SU-DHL-6 (cell line): ENCODE data around the gene AGBL4.

Source experiments
- H2AFZ ChIP-seq: fragments of 200-600 bp; sonication (generic); 2 replicates; pipeline ENCODE4 v1.6.1; 2014; ENCODE audit warnings: low read depth, mild to moderate bottlenecking, moderate library complexity, mixed read lengths, antibody characterized with exemption, low read length; ENCODE audit not compliant: severe bottlenecking
- H3F3A ChIP-seq: fragments of 200-600 bp; shearing (Covaris generic); 2 replicates; pipeline ENCODE4 v1.6.0; 2016; ENCODE audit warnings: antibody characterized with exemption, mild to moderate bottlenecking; ENCODE audit not compliant: insufficient read depth
- H3K27ac ChIP-seq: fragments of 200-600 bp; sonication (generic); 2 replicates; pipeline ENCODE4 v1.5.1; 2016; ENCODE audit warnings: low read depth, mild to moderate bottlenecking, low read length, moderate library complexity, mixed read lengths
- H3K27me3 ChIP-seq: fragments of 200-600 bp; sonication (generic), shearing (Covaris generic); 2 replicates; pipeline ENCODE4 v1.6.0; 2014; ENCODE audit warnings: mild to moderate bottlenecking, low read length
- H3K36me3 ChIP-seq: fragments of 200-600 bp; sonication (generic); 2 replicates; pipeline ENCODE4 v1.6.1; 2014; ENCODE audit warnings: mild to moderate bottlenecking, low read length, mixed read lengths
- H3K4me2 ChIP-seq: fragments of 300-600, 200-600 bp; shearing (Covaris generic), sonication (generic); 2 replicates; pipeline ENCODE4 v1.6.0; 2014; ENCODE audit warnings: low read length, low read depth, mild to moderate bottlenecking; ENCODE audit not compliant: poor library complexity, severe bottlenecking
- H3K4me3 ChIP-seq: fragments of 200-600 bp; sonication (generic); 2 replicates; pipeline ENCODE4 v1.5.1; 2014; ENCODE audit warnings: antibody characterized with exemption, low read length, mild to moderate bottlenecking, mixed read lengths; ENCODE audit not compliant: insufficient read depth, poor library complexity, severe bottlenecking
- H3K79me2 ChIP-seq: fragments of 200-600 bp; sonication (generic); 2 replicates; pipeline ENCODE4 v1.6.1; 2014; ENCODE audit warnings: mild to moderate bottlenecking, low read length, moderate library complexity; ENCODE audit not compliant: insufficient read depth
- H3K9ac ChIP-seq: fragments of 200-600 bp; sonication (generic); 2 replicates; pipeline ENCODE4 v1.7.0; 2014; ENCODE audit warnings: mild to moderate bottlenecking, low read length
- H3K9me2 ChIP-seq: fragments of 200-600 bp; sonication (generic); replicated peaks from 2 replicates; pipeline ENCODE4 v1.6.1; 2014; ENCODE audit warnings: low read length; ENCODE audit not compliant: insufficient read depth
- H3K9me3 ChIP-seq: fragments of 200-600 bp; sonication (generic); 2 replicates; pipeline ENCODE4 v1.6.1; 2014; ENCODE audit warnings: low read length, mixed read lengths; ENCODE audit not compliant: insufficient read depth
- H4K20me1 ChIP-seq: fragments of 200-600 bp; sonication (generic); 2 replicates; pipeline ENCODE4 v1.6.1; 2014; ENCODE audit warnings: low read depth, mild to moderate bottlenecking, antibody characterized with exemption, low read length, moderate library complexity, mixed read lengths
- EZH2phosphoT487 ChIP-seq: fragments of 200-600 bp; sonication (generic), shearing (Covaris generic); conservative IDR thresholded peaks from 2 replicates; pipeline ENCODE4 v1.6.1; 2018; ENCODE audit warnings: mild to moderate bottlenecking, antibody characterized with exemption, low read length, moderate library complexity, mixed read lengths
- TF ChIP-seq, protein P1 (sequence below): fragments of 200-600 bp; sonication (generic); IDR thresholded peaks from one replicate; pipeline ENCODE4 v1.5.1; 2017; ENCODE audit warnings: antibody characterized with exemption, mild to moderate bottlenecking, low read length, moderate library complexity; ENCODE audit not compliant: insufficient read depth, poor library complexity, severe bottlenecking

AGBL4 gene

DNA sequence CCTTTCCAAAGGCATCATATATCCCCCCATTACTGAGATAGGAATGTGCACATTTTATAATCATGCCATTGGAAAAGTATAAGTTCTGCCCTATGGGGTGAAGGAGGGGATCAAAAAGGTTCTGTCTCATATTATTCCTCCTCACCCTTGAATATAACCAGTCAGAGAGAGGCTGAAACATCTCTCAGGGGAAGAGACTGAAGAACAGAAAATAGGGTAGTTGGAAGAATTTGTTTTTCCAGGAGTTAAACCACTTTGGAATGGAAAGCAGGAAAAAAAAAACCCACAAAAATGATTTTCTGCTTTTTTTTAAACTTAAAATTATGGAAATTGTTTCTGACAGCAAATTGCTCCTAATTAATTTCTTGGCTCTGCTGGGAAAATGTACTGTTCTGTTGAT, 1194.3 kb downstream of the AGBL4 start:
- Histone ChIP-seq H3K9me3 (no peaks in the 10 kb centered on the region), H3K79me2 (no peaks in the 10 kb centered on the region), H3K36me3 (no peaks in the 10 kb centered on the region), H4K20me1 (no peaks in the 10 kb centered on the region), H2AFZ (no peak overlapping the region), H3K4me2 (no peak overlapping the region), H3K9me2 (no peaks in the 10 kb centered on the region), H3F3A (no peaks in the 10 kb centered on the region), H3K27me3 (no peaks in the 10 kb centered on the region), H3K9ac (no peak overlapping the region), H3K4me3 (no peak overlapping the region), H3K27ac (no peak overlapping the region)
- TF ChIP-seq, protein P1, sequence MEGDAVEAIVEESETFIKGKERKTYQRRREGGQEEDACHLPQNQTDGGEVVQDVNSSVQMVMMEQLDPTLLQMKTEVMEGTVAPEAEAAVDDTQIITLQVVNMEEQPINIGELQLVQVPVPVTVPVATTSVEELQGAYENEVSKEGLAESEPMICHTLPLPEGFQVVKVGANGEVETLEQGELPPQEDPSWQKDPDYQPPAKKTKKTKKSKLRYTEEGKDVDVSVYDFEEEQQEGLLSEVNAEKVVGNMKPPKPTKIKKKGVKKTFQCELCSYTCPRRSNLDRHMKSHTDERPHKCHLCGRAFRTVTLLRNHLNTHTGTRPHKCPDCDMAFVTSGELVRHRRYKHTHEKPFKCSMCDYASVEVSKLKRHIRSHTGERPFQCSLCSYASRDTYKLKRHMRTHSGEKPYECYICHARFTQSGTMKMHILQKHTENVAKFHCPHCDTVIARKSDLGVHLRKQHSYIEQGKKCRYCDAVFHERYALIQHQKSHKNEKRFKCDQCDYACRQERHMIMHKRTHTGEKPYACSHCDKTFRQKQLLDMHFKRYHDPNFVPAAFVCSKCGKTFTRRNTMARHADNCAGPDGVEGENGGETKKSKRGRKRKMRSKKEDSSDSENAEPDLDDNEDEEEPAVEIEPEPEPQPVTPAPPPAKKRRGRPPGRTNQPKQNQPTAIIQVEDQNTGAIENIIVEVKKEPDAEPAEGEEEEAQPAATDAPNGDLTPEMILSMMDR, result no peak

DNA sequence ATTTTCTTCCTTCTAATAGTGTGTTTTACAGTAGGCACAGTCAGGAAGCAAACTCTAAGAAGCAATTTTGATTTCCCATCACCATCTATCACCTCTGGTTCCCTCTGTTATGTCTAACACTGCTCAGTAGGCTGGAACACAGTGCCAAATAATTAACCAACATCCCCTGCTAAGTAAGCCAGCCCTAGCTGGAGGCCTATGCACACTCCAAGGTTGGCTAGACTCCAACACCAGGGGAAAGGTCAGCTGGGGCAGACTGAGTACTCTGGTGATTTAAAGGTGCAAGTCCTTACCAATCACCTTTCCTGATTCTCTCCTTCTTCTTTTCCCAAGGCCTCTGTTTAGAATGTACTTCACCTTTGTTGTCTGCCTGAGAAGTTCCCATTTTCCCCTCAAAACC, 1200.6 kb downstream of the AGBL4 start:
- Histone ChIP-seq H3F3A (no peaks in the 10 kb centered on the region), H3K79me2 (no peaks in the 10 kb centered on the region), H3K27ac (no peak overlapping the region), H3K9ac (no peak overlapping the region), H3K9me3 (no peaks in the 10 kb centered on the region), H4K20me1 (no peaks in the 10 kb centered on the region), H2AFZ (no peak overlapping the region), H3K4me3 (no peak overlapping the region), H3K27me3 (no peaks in the 10 kb centered on the region), H3K4me2 (no peak overlapping the region), H3K9me2 (no peaks in the 10 kb centered on the region), H3K36me3 (no peaks in the 10 kb centered on the region)
- TF ChIP-seq, protein P1, result no peak
- TF ChIP-seq EZH2phosphoT487, result no peak

DNA sequence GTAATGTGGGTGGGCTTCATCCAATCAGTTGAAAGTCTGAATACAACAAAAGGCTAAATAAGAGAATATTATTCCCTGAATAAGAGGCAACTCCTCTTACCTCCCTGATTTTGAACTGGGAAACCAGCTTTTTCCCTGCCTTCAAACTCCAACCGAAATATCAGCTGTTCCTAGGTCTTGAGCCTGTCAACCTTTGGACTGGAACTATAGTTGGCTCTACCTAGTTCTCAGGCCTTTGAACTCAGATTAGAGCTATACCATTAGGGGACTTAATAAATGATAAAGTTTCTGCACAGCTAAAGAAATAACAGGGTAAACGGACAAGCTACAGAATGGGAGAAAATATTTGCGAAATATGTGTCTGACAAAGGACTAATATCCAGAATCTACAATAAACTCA, 1203.3 kb downstream of the AGBL4 start:
- no peak overlapping the region for H3K9ac ChIP-seq
- H3K27ac ChIP-seq, result no peak overlapping the region
- no peaks in the 10 kb centered on the region for H3K9me2 ChIP-seq
- H3K9me3 ChIP-seq, result no peaks in the 10 kb centered on the region
- TF ChIP-seq, protein P1, result no peak
- TF ChIP-seq EZH2phosphoT487, result no peak
- no peak overlapping the region for H3K4me3 ChIP-seq
- H3K79me2 ChIP-seq, result no peaks in the 10 kb centered on the region
- no peak overlapping the region for H2AFZ ChIP-seq
- no peaks in the 10 kb centered on the region for H3K36me3 ChIP-seq
- H3K4me2 ChIP-seq, result no peak overlapping the region
- H3K27me3 ChIP-seq, result no peaks in the 10 kb centered on the region
- H3F3A ChIP-seq, result no peaks in the 10 kb centered on the region
- H4K20me1 ChIP-seq, result no peaks in the 10 kb centered on the region
